Trophoblast cell (in vitro differentiated cells and primary cell): ENCODE data around the gene BACH2.

ENCODE experiments used
- DNase-seq, 2 donors: peaks; one replicate each; pipeline ENCODE4 v3.0.0-alpha.2; 2016
- H2AFZ ChIP-seq: 2 replicates; pipeline ENCODE4 v1.6.1; 2013; ENCODE audit warnings: low read length, moderate library complexity, mild to moderate bottlenecking; ENCODE audit not compliant: insufficient read depth, poor library complexity
- H2AK5ac ChIP-seq: 2 replicates; pipeline ENCODE4 v1.6.1; 2013; ENCODE audit warnings: mild to moderate bottlenecking, low read length
- H2BK120ac ChIP-seq: 2 replicates; pipeline ENCODE4 v1.6.1; 2013; ENCODE audit warnings: low read length, mild to moderate bottlenecking, moderate library complexity; ENCODE audit not compliant: insufficient read depth, poor library complexity
- H2BK12ac ChIP-seq: 2 replicates; pipeline ENCODE4 v1.6.1; 2013; ENCODE audit warnings: mild to moderate bottlenecking, low read length, moderate library complexity
- H2BK5ac ChIP-seq: 2 replicates; pipeline ENCODE4 v1.6.1; 2013; ENCODE audit warnings: low read length, low read depth, moderate library complexity, mild to moderate bottlenecking; ENCODE audit not compliant: poor library complexity
- H3K14ac ChIP-seq: 2 replicates; pipeline ENCODE4 v1.6.1; 2013; ENCODE audit warnings: mild to moderate bottlenecking, low read length
- H3K18ac ChIP-seq: 2 replicates; pipeline ENCODE4 v1.6.1; 2013; ENCODE audit warnings: mild to moderate bottlenecking, low read length
- H3K23ac ChIP-seq: 2 replicates; pipeline ENCODE4 v1.6.1; 2013; ENCODE audit warnings: low read length
- H3K27ac ChIP-seq: 2 replicates; pipeline ENCODE4 v1.5.1; 2013; ENCODE audit warnings: low read depth, mild to moderate bottlenecking, inconsistent platforms, low read length, moderate library complexity
- H3K27me3 ChIP-seq: 2 replicates; pipeline ENCODE4 v1.6.1; 2013; ENCODE audit warnings: inconsistent platforms, mild to moderate bottlenecking, low read length, moderate library complexity; ENCODE audit not compliant: insufficient read depth
- H3K36me3 ChIP-seq, 2 experiments: 1 replicate in 1 of 2; 2 replicates in 1 of 2; pipeline ENCODE4 v1.6.1; 2013; ENCODE audit warnings: low read length in 2 of 2, mild to moderate bottlenecking in 2 of 2, moderate library complexity in 1 of 2; ENCODE audit not compliant: insufficient read depth in 2 of 2, control insufficient read depth in 1 of 2
- H3K4ac ChIP-seq: 2 replicates; pipeline ENCODE4 v1.6.1; 2013; ENCODE audit warnings: low read depth, mild to moderate bottlenecking, low read length, moderate library complexity
- H3K4me1 ChIP-seq, 2 experiments: 1 replicate in 1 of 2; 2 replicates in 1 of 2; pipeline ENCODE4 v1.6.1; 2013; ENCODE audit warnings: low read length in 2 of 2, mild to moderate bottlenecking in 2 of 2, moderate library complexity in 1 of 2; ENCODE audit not compliant: insufficient read depth in 2 of 2, control insufficient read depth in 1 of 2
- H3K4me2 ChIP-seq: 2 replicates; pipeline ENCODE4 v1.6.1; 2013; ENCODE audit warnings: inconsistent platforms, mild to moderate bottlenecking, low read length, moderate library complexity
- H3K4me3 ChIP-seq: 2 replicates; pipeline ENCODE4 v1.5.1; 2013; ENCODE audit warnings: mild to moderate bottlenecking, low read depth, low read length, inconsistent platforms
- H3K79me1 ChIP-seq: one replicate; pipeline ENCODE4 v1.6.1; 2013; ENCODE audit warnings: low read length
- H3K79me2 ChIP-seq: 2 replicates; pipeline ENCODE4 v1.6.1; 2013; ENCODE audit warnings: low read length, mild to moderate bottlenecking; ENCODE audit not compliant: control insufficient read depth, insufficient read depth, poor library complexity
- H3K9ac ChIP-seq: 2 replicates; pipeline ENCODE4 v1.6.1; 2013; ENCODE audit warnings: mild to moderate bottlenecking, low read length
- H3K9me3 ChIP-seq: 2 replicates; pipeline ENCODE4 v1.6.1; 2013; ENCODE audit warnings: low read depth, mild to moderate bottlenecking, control low read depth, inconsistent platforms, low read length; ENCODE audit not compliant: insufficient read depth
- H4K12ac ChIP-seq: 2 replicates; pipeline ENCODE4 v1.6.1; 2013; ENCODE audit warnings: low read depth, mild to moderate bottlenecking, low read length, moderate library complexity
- H4K8ac ChIP-seq: 2 replicates; pipeline ENCODE4 v1.6.1; 2013; ENCODE audit warnings: low read depth, mild to moderate bottlenecking, low read length, moderate library complexity
- H4K91ac ChIP-seq: one replicate; pipeline ENCODE4 v1.6.1; 2013; ENCODE audit warnings: low read depth, mild to moderate bottlenecking, low read length, moderate library complexity
- WGBS: extraction: QIAGEN DNeasy Blood & Tissue Kit; methylation state at CpG from one replicate; pipeline ENCODE4 v1.1.7; 2013; ENCODE audit warnings: missing lambda C conversion rate; ENCODE audit not compliant: insufficient read length, insufficient coverage; ENCODE audit errors: extremely low coverage; 5-methylcytosine and 5-hydroxymethylcytosine counted together

Gene BACH2

GRCh38 chr6:90101403-90101802 lies 195.2 kb downstream of the BACH2 start:
- H4K8ac ChIP-seq: no peak overlapping the region
- peaks cover 4% of the 10 kb centered on the region for H3K79me1 ChIP-seq
- no peak overlapping the region for H3K9ac ChIP-seq
- H2AFZ ChIP-seq: no peak overlapping the region
- no peak overlapping the region for H2AK5ac ChIP-seq
- no peak overlapping the region for H2BK5ac ChIP-seq
- H3K4me1 ChIP-seq: peaks cover 1 to 2% of the 10 kb centered on the region in 2 experiments
- no peaks in the 10 kb centered on the region for H3K36me3 ChIP-seq
- no peak overlapping the region for H2BK120ac ChIP-seq
- H3K18ac ChIP-seq: no peak overlapping the region
- no peak overlapping the region for H4K12ac ChIP-seq
- no peak overlapping the region for H4K91ac ChIP-seq
- no peak overlapping the region for H3K4me2 ChIP-seq
- H3K79me2 ChIP-seq: no peaks in the 10 kb centered on the region
- no peak overlapping the region for H3K27ac ChIP-seq
- no peak for DNase-seq
- no peak overlapping the region for H3K23ac ChIP-seq
- no peak overlapping the region for H3K4me3 ChIP-seq
- no peak overlapping the region for H3K14ac ChIP-seq
- H3K4ac ChIP-seq: no peak overlapping the region
- no CpG with 5 or more reads among the region's 1 CpG for WGBS
- peaks cover 2% of the 10 kb centered on the region for H3K9me3 ChIP-seq
- no peak overlapping the region for H2BK12ac ChIP-seq
- H3K27me3 ChIP-seq: no peaks in the 10 kb centered on the region

- no peak overlapping the region for H3K23ac ChIP-seq
- H3K9ac ChIP-seq: no peak overlapping the region
- H3K27ac ChIP-seq: no peak overlapping the region
- H3K18ac ChIP-seq: no peak overlapping the region
- peaks cover 2% of the 10 kb centered on the region for H3K9me3 ChIP-seq
- peaks cover 4% of the 10 kb centered on the region for H3K79me1 ChIP-seq
- H3K27me3 ChIP-seq: no peaks in the 10 kb centered on the region
- WGBS: no CpG with 5 or more reads among the region's 3 CpGs
- no peak for DNase-seq
- H4K8ac ChIP-seq: no peak overlapping the region
- H2AK5ac ChIP-seq: no peak overlapping the region
- H3K4me2 ChIP-seq: no peak overlapping the region
- H4K12ac ChIP-seq: no peak overlapping the region
- peaks cover 0 to 2% of the 10 kb centered on the region in 2 experiments for H3K4me1 ChIP-seq
- no peak overlapping the region for H3K4me3 ChIP-seq
- no peak overlapping the region for H3K14ac ChIP-seq
- H3K4ac ChIP-seq: no peak overlapping the region
- H2BK5ac ChIP-seq: no peak overlapping the region
- no peak overlapping the region for H4K91ac ChIP-seq
- H3K36me3 ChIP-seq: no peaks in the 10 kb centered on the region
- H2AFZ ChIP-seq: no peak overlapping the region
- H2BK12ac ChIP-seq: no peak overlapping the region
- no peaks in the 10 kb centered on the region for H3K79me2 ChIP-seq
- H2BK120ac ChIP-seq: no peak overlapping the region
These were observed 196.5 kb downstream of the BACH2 start for GRCh38 chr6:90100059-90100665.

- Histone ChIP-seq H2AK5ac (peak overlapping the region; percentile 56), H4K8ac (no peak overlapping the region), H3K36me3 (no peaks in the 10 kb centered on the region), H3K9ac (no peak overlapping the region), H3K4me2 (no peak overlapping the region), H2BK12ac (peak overlapping the region; percentile 65), H3K18ac (peak overlapping the region; percentile 56), H3K4me1 (peaks cover 0 to 2% of the 10 kb centered on the region in 2 experiments), H3K27ac (no peak overlapping the region), H2BK120ac (peak overlapping the region; percentile 73), H3K9me3 (no peaks in the 10 kb centered on the region), H3K4ac (peak overlapping the region; percentile 24), H4K12ac (no peak overlapping the region), H3K79me2 (no peaks in the 10 kb centered on the region), H3K23ac (no peak overlapping the region), H3K27me3 (no peaks in the 10 kb centered on the region), H4K91ac (peak overlapping the region; percentile 71), H3K14ac (peak overlapping the region; percentile 64), H3K4me3 (no peak overlapping the region), H2BK5ac (no peak overlapping the region), H3K79me1 (peaks cover 4% of the 10 kb centered on the region), H2AFZ (no peak overlapping the region)
- WGBS: no CpG with 5 or more reads among the region's 6 CpGs
- no peak for DNase-seq
These were observed 198.0 kb downstream of the BACH2 start for GRCh38 chr6:90098627-90099026.

- Histone ChIP-seq H3K23ac (no peak overlapping the region), H3K18ac (no peak overlapping the region), H3K14ac (no peak overlapping the region), H2BK120ac (no peak overlapping the region), H2BK12ac (no peak overlapping the region), H3K4me2 (no peak overlapping the region), H3K79me1 (peaks cover 4% of the 10 kb centered on the region), H3K4me3 (no peak overlapping the region), H2BK5ac (no peak overlapping the region), H3K27ac (no peak overlapping the region), H3K27me3 (no peaks in the 10 kb centered on the region), H3K36me3 (no peaks in the 10 kb centered on the region), H4K91ac (no peak overlapping the region), H4K8ac (no peak overlapping the region), H3K4me1 (peaks cover 0 to 2% of the 10 kb centered on the region in 2 experiments), H3K9ac (no peak overlapping the region), H3K79me2 (no peaks in the 10 kb centered on the region), H2AK5ac (no peak overlapping the region), H3K4ac (no peak overlapping the region), H3K9me3 (no peaks in the 10 kb centered on the region), H2AFZ (no peak overlapping the region), H4K12ac (no peak overlapping the region)
- WGBS: no CpG with 5 or more reads among the region's 4 CpGs
- DNase-seq: no peak
These were observed 198.6 kb downstream of the BACH2 start for GRCh38 chr6:90098001-90098531.
